ENCODE data around the gene SLC6A3. TPM values are rescaled to one million over a fixed set of nuclear protein-coding genes. Genes with fewer than 3 reads are reported as not detected.

Gene SLC6A3
- total and polyA plus RNA-seq, 2 donors (not counting 1 experiment from before 2014, with no cell fraction given): not detected

- Histone ChIP-seq H3K4me2 (ENCODE audit: extremely low read depth, insufficient read depth, low read length) (peak overlapping the region; percentile 30), H3K9me3 (ENCODE audit: control insufficient read depth, insufficient read depth, low read depth, low read length) (no peaks in the 10 kb centered on the region), H4K20me1 (ENCODE audit: control insufficient read depth, extremely low read depth, insufficient read depth, low read length) (no peaks in the 10 kb centered on the region), H3K36me3 (ENCODE audit: control insufficient read depth, insufficient read depth, low read length) (peaks cover 38% of the 10 kb centered on the region), H3K9ac (ENCODE audit: insufficient read depth, low read length) (peak overlapping the region; percentile 26), H2AFZ (ENCODE audit: low read length) (no peak overlapping the region), H3K27ac (ENCODE audit: insufficient read depth, low read length) (peak overlapping the region; percentile 71), H3K79me2 (ENCODE audit: control insufficient read depth, insufficient read depth, low read length) (no peaks in the 10 kb centered on the region), H3K27me3 (ENCODE audit: control insufficient read depth, insufficient read depth, low read length) (no peaks in the 10 kb centered on the region), H3K4me1 (ENCODE audit: control insufficient read depth, extremely low read depth, insufficient read depth, low read length) (peaks cover 13% of the 10 kb centered on the region), H3K4me3 (replicated peaks in 1 of 4; ENCODE audit: control extremely low read depth in 1 of 4, insufficient read depth in 1 of 4, low read depth in 3 of 4, low read length in 4 of 4) (no peak overlapping the region)
- TF ChIP-seq CTCF (conservative IDR thresholded peaks at IDR 0.05 in 1 of 2, IDR thresholded peaks at IDR 0.05 in 1 of 2; ENCODE audit: low read depth in 1 of 2, low read length in 2 of 2): no peak
- TF ChIP-seq EZH2 (IDR thresholded peaks at IDR 0.05; ENCODE audit: low read length, missing control alignments): no peak
- DNase-seq (ENCODE audit: low read depth in 2 of 2): peak; percentile 71 to 75
These were observed 43.8 kb upstream of the SLC6A3 start for GRCh38 chr5:1488882-1489680.

GRCh38 chr5:1487079-1487764, 42.0 kb upstream of the SLC6A3 start:
- H3K4me2 ChIP-seq (ENCODE audit: extremely low read depth, insufficient read depth, low read length): no peak overlapping the region
- H3K27ac ChIP-seq (ENCODE audit: insufficient read depth, low read length): no peak overlapping the region
- no peak for DNase-seq (ENCODE audit: low read depth in 2 of 2)
- no peak overlapping the region for H3K9ac ChIP-seq (ENCODE audit: insufficient read depth, low read length)
- no peaks in the 10 kb centered on the region for H4K20me1 ChIP-seq (ENCODE audit: control insufficient read depth, extremely low read depth, insufficient read depth, low read length)
- H3K4me1 ChIP-seq (ENCODE audit: control insufficient read depth, extremely low read depth, insufficient read depth, low read length): peaks cover 13% of the 10 kb centered on the region
- TF ChIP-seq CTCF (conservative IDR thresholded peaks at IDR 0.05 in 1 of 2, IDR thresholded peaks at IDR 0.05 in 1 of 2; ENCODE audit: low read depth in 1 of 2, low read length in 2 of 2) (no peak), EZH2 (IDR thresholded peaks at IDR 0.05; ENCODE audit: low read length, missing control alignments) (no peak)
- H3K4me3 ChIP-seq (replicated peaks in 1 of 4; ENCODE audit: control extremely low read depth in 1 of 4, insufficient read depth in 1 of 4, low read depth in 3 of 4, low read length in 4 of 4): no peak overlapping the region
- peaks cover 33% of the 10 kb centered on the region for H3K36me3 ChIP-seq (ENCODE audit: control insufficient read depth, insufficient read depth, low read length)
- no peak overlapping the region for H2AFZ ChIP-seq (ENCODE audit: low read length)
- H3K9me3 ChIP-seq (ENCODE audit: control insufficient read depth, insufficient read depth, low read depth, low read length): no peaks in the 10 kb centered on the region
- H3K27me3 ChIP-seq (ENCODE audit: control insufficient read depth, insufficient read depth, low read length): no peaks in the 10 kb centered on the region
- H3K79me2 ChIP-seq (ENCODE audit: control insufficient read depth, insufficient read depth, low read length): no peaks in the 10 kb centered on the region

GRCh38 chr5:1486271-1486670, 41.0 kb upstream of the SLC6A3 start:
- Histone ChIP-seq H3K36me3 (ENCODE audit: control insufficient read depth, insufficient read depth, low read length) (peaks cover 30% of the 10 kb centered on the region), H2AFZ (ENCODE audit: low read length) (no peak overlapping the region), H3K27me3 (ENCODE audit: control insufficient read depth, insufficient read depth, low read length) (no peaks in the 10 kb centered on the region), H3K27ac (ENCODE audit: insufficient read depth, low read length) (no peak overlapping the region), H3K4me1 (ENCODE audit: control insufficient read depth, extremely low read depth, insufficient read depth, low read length) (peaks cover 13% of the 10 kb centered on the region), H3K4me2 (ENCODE audit: extremely low read depth, insufficient read depth, low read length) (no peak overlapping the region), H3K9ac (ENCODE audit: insufficient read depth, low read length) (no peak overlapping the region), H4K20me1 (ENCODE audit: control insufficient read depth, extremely low read depth, insufficient read depth, low read length) (no peaks in the 10 kb centered on the region), H3K4me3 (replicated peaks in 1 of 4; ENCODE audit: control extremely low read depth in 1 of 4, insufficient read depth in 1 of 4, low read depth in 3 of 4, low read length in 4 of 4) (no peak overlapping the region), H3K79me2 (ENCODE audit: control insufficient read depth, insufficient read depth, low read length) (no peaks in the 10 kb centered on the region), H3K9me3 (ENCODE audit: control insufficient read depth, insufficient read depth, low read depth, low read length) (no peaks in the 10 kb centered on the region)
- TF ChIP-seq CTCF (conservative IDR thresholded peaks at IDR 0.05 in 1 of 2, IDR thresholded peaks at IDR 0.05 in 1 of 2; ENCODE audit: low read depth in 1 of 2, low read length in 2 of 2) (no peak), EZH2 (IDR thresholded peaks at IDR 0.05; ENCODE audit: low read length, missing control alignments) (no peak)
- DNase-seq (ENCODE audit: low read depth in 2 of 2): no peak

Measured in fibroblast of lung (primary cell).